CD4-positive, alpha-beta T cell (primary cell): ENCODE data around the gene GM2A. TPM values are rescaled to one million over a fixed set of nuclear protein-coding genes. Genes with fewer than 3 reads are reported as not detected.

Experiments
- ATAC-seq: fragments of 200-7000 bp; cut with Tn5 transposase; one replicate; pipeline ENCODE4 v1.10.0; 2022; ENCODE audit warnings: mild to moderate bottlenecking; ENCODE audit not compliant: poor library complexity
- CTCF ChIA-PET: fragments of 350-600 bp; sonication (Branson Sonifier 250); formaldehyde crosslinking; loops from one replicate; lab custom pipeline; 2021; ENCODE audit warnings: antibody characterized with exemption, inconsistent platforms; lab: Charles Lee
- POLR2A ChIA-PET: fragments of 350-600 bp; sonication (Branson Sonifier 250); formaldehyde crosslinking; loops from one replicate; lab custom pipeline; 2021; ENCODE audit warnings: antibody characterized with exemption, inconsistent platforms; lab: Charles Lee
- DNase-seq, 14 experiments: peaks; one replicate each; pipeline ENCODE4 v3.0.0-alpha.2; 2013 to 2020; ENCODE audit warnings: mixed read lengths in 2 of 14
- H3K27ac ChIP-seq, 2 donors: one replicate each; pipeline versions ENCODE4 v1.5.1 to v1.7.0; 2013; ENCODE audit warnings: low read length in 2 of 2, low read depth in 1 of 2, mild to moderate bottlenecking in 1 of 2
- H3K27me3 ChIP-seq, 2 experiments: 1 replicate in 1 of 2; 2 replicates in 1 of 2; pipeline versions ENCODE4 v1.6.1 to v1.7.0; 2013; ENCODE audit warnings: low read length in 2 of 2, control low read depth in 1 of 2, mild to moderate bottlenecking in 1 of 2, moderate library complexity in 1 of 2; ENCODE audit not compliant: insufficient read depth in 2 of 2, control insufficient read depth in 1 of 2
- H3K36me3 ChIP-seq: one replicate; pipeline ENCODE4 v1.6.1; 2013; ENCODE audit warnings: low read length, control low read depth; ENCODE audit not compliant: insufficient read depth
- H3K4me1 ChIP-seq: one replicate; pipeline ENCODE4 v1.6.1; 2013; ENCODE audit warnings: low read length, control low read depth; ENCODE audit not compliant: insufficient read depth
- H3K4me3 ChIP-seq: one replicate; pipeline ENCODE4 v1.5.1; 2013; ENCODE audit warnings: mild to moderate bottlenecking, low read length, moderate library complexity
- H3K9me3 ChIP-seq, 2 experiments: 1 replicate in 1 of 2; 2 replicates in 1 of 2; pipeline versions ENCODE4 v1.6.1 to v1.7.0; 2013; ENCODE audit warnings: low read length in 2 of 2, mild to moderate bottlenecking in 2 of 2, control low read depth in 1 of 2, moderate library complexity in 1 of 2; ENCODE audit not compliant: control insufficient read depth in 1 of 2, insufficient read depth in 1 of 2
- H3K27ac Mint-ChIP-seq: one replicate; pipeline ENCODE4 v1.8.0; 2020; ENCODE audit warnings: mixed read lengths
- H3K27me3 Mint-ChIP-seq: one replicate; pipeline ENCODE4 v1.8.0; 2021; ENCODE audit warnings: mixed read lengths
- H3K36me3 Mint-ChIP-seq: one replicate; pipeline ENCODE4 v1.8.0; 2021; ENCODE audit warnings: low read depth, mixed read lengths
- H3K4me1 Mint-ChIP-seq: one replicate; pipeline ENCODE4 v1.8.0; 2021; ENCODE audit warnings: low read depth, mixed read lengths
- H3K4me3 Mint-ChIP-seq: one replicate; pipeline ENCODE4 v1.8.0; 2020; ENCODE audit warnings: mild to moderate bottlenecking, mixed read lengths
- H3K9me3 Mint-ChIP-seq: one replicate; pipeline ENCODE4 v1.8.0; 2020; ENCODE audit warnings: mixed read lengths
- CTCF ChIP-seq: fragments of 200-600 bp; IDR thresholded peaks from one replicate; pipeline ENCODE4 v1.8.0; 2022; ENCODE audit warnings: antibody characterized with exemption, mild to moderate bottlenecking
- intact Hi-C, 2 experiments: fragments of 100-400 bp; cut with DNase I in 1 of 2; cut with micrococcal nuclease in 1 of 2; formaldehyde crosslinking; loops; one replicate each; pipeline versions ENCODE4 v1.15.1 to v1.9.0; 2023 to 2025; cut with DNase I, micrococcal nuclease
- total RNA-seq, 174 experiments: library from RNA in 2 of 174; stranded (reverse) in 2 of 174; gene quantifications; one replicate each; pipeline ENCODE4 v1.2.3 and lab custom pipeline; 2021 to 2026

Gene GM2A
- total RNA-seq, 2 experiments from 2014 or later, result 3.1 to 4.1 TPM

- H3K4me3 Mint-ChIP-seq, result peak overlapping the region; percentile 78
- CTCF ChIA-PET, result interaction anchor here (1.4 to 5.6 kb wide), 5 partner anchors 9 to 99 kb away, joined by 4 to 33 read pairs (median 14); no protein-coding TSS in a partner anchor
These were observed 27.5 kb upstream of the GM2A start for GRCh38 chr5:151225475-151225874.

GRCh38 chr5:151227918-151228447 lies 25.0 kb upstream of the GM2A start:
- Mint-ChIP-seq H3K4me1 (peaks cover 25% of the 10 kb centered on the region), H3K27me3 (no peaks in the 10 kb centered on the region), H3K4me3 (no peak overlapping the region), H3K27ac (no peak overlapping the region), H3K36me3 (peaks cover 12% of the 10 kb centered on the region), H3K9me3 (no peaks in the 10 kb centered on the region)
- Histone ChIP-seq H3K27ac (no peak overlapping the region), H3K4me3 (no peak overlapping the region), H3K27me3 (no peaks in the 10 kb centered on the region), H3K4me1 (peaks cover 22% of the 10 kb centered on the region), H3K9me3 (no peaks in the 10 kb centered on the region), H3K36me3 (no peaks in the 10 kb centered on the region)
- DNase-seq (no peak), ATAC-seq (no peak)
- CTCF ChIA-PET, result interaction anchor here (0.9 to 1.2 kb wide), 2 partner anchors 11 to 102 kb away, joined by 3 read pairs; no protein-coding TSS in a partner anchor
- intact Hi-C loops, result loop anchor here in 1 of 2 experiments (10.0 kb wide), 1 partner anchor 547 kb away; the partner anchor contains the start of gene G3BP1
- no peak for TF ChIP-seq CTCF
- POLR2A ChIA-PET, result interaction anchor here (0.7 to 3.2 kb wide), 3 partner anchors 15 to 63 kb away, joined by 3 to 24 read pairs (median 3); partner anchors contain the start of gene GM2A

More at GRCh38 chr5:151225475-151225874, 27.5 kb upstream of the GM2A start:
- H3K27me3 ChIP-seq, result no peaks in the 10 kb centered on the region
- POLR2A ChIA-PET, result interaction anchor here (1.0 to 4.6 kb wide), 5 partner anchors 9 to 68 kb away, joined by 7 to 223 read pairs (median 15); partner anchors contain the start of genes ANXA6 and GM2A
- H3K4me1 Mint-ChIP-seq, result peaks cover 45% of the 10 kb centered on the region
- intact Hi-C loops, result loop anchor here (2.0 to 10.0 kb wide), 2 partner anchors 13 to 549 kb away; partner anchors contain the start of gene G3BP1 (in 1 of the 2)
- no peaks in the 10 kb centered on the region for H3K9me3 ChIP-seq
- H3K9me3 Mint-ChIP-seq, result no peaks in the 10 kb centered on the region
- H3K27me3 Mint-ChIP-seq, result no peaks in the 10 kb centered on the region
- H3K4me3 ChIP-seq, result no peak overlapping the region
- no peak for TF ChIP-seq CTCF
- H3K36me3 Mint-ChIP-seq, result peaks cover 33% of the 10 kb centered on the region
- no peak for ATAC-seq
- no peak for DNase-seq
- peaks cover 12% of the 10 kb centered on the region for H3K36me3 ChIP-seq
- H3K27ac ChIP-seq, result peak overlapping the region; percentile 13 to 56
- H3K27ac Mint-ChIP-seq, result peak overlapping the region; percentile 94
- peaks cover 47% of the 10 kb centered on the region for H3K4me1 ChIP-seq

- DNase-seq, result no peak
These were observed 24.0 kb upstream of the GM2A start for GRCh38 chr5:151228986-151229385.

More at GRCh38 chr5:151228986-151229385, 24.0 kb upstream of the GM2A start:
- H3K36me3 Mint-ChIP-seq, result peaks cover 5% of the 10 kb centered on the region
- Histone ChIP-seq H3K4me3 (no peak overlapping the region), H3K36me3 (no peaks in the 10 kb centered on the region), H3K27me3 (no peaks in the 10 kb centered on the region), H3K27ac (no peak overlapping the region), H3K4me1 (peaks cover 22% of the 10 kb centered on the region), H3K9me3 (no peaks in the 10 kb centered on the region)
- TF ChIP-seq CTCF, result no peak
- ChIA-PET POLR2A (interaction anchor here (3.2 kb wide), 1 partner anchor 16 kb away, joined by 24 read pairs; no protein-coding TSS in a partner anchor), CTCF (interaction anchor here (1.2 to 2.0 kb wide), 3 partner anchors 10 to 145 kb away, joined by 3 to 6 read pairs (median 3); no protein-coding TSS in a partner anchor)
- no peak overlapping the region for H3K27ac Mint-ChIP-seq
- no peaks in the 10 kb centered on the region for H3K9me3 Mint-ChIP-seq
- no peak overlapping the region for H3K4me3 Mint-ChIP-seq
- peaks cover 29% of the 10 kb centered on the region for H3K4me1 Mint-ChIP-seq
- no peak for ATAC-seq
- no peaks in the 10 kb centered on the region for H3K27me3 Mint-ChIP-seq
- intact Hi-C loops, result loop anchor here in 1 of 2 experiments (10.0 kb wide), 1 partner anchor 546 kb away; the partner anchor contains the start of gene G3BP1
